GM19099 (cell line): ENCODE data around the gene SLC6A13.

ENCODE experiments used
- POLR2A ChIP-seq: IDR thresholded peaks from 3 replicates; pipeline ENCODE4 v1.6.1; 2011; ENCODE audit warnings: low read depth; ENCODE audit not compliant: insufficient read length; ENCODE audit errors: extremely low read depth

The SLC6A13 gene

DNA sequence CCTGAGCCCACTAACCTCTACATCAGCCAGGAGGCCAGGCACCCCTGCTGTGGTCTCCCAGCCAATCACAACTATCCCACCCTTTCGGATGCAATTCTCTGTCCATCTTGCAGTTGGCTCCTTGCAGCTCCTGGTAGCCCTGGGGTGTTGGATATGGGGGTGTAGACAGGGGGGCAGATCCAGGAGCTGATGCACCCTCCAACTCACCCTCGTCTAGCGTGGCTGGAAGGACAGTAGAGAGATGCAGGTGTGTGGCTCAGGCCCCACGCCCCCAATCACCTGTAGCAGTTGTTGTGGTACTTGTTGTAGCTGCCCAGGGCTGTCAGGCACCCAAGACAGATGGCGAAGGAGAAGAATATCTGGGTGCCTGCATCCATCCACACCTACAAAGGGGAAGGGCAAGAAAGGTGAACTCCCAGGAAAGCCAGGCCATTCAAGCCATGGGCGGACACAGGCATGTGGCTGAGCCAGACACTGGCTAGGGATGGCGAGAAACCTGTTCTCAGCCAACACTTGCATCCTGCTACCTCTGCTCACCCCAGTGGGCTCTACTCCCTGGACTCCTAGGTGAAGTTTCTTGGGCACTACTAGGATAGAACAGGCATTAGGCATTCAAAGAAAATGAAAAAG, 35.2 kb downstream of the SLC6A13 start:
- no peak for TF ChIP-seq POLR2A

DNA sequence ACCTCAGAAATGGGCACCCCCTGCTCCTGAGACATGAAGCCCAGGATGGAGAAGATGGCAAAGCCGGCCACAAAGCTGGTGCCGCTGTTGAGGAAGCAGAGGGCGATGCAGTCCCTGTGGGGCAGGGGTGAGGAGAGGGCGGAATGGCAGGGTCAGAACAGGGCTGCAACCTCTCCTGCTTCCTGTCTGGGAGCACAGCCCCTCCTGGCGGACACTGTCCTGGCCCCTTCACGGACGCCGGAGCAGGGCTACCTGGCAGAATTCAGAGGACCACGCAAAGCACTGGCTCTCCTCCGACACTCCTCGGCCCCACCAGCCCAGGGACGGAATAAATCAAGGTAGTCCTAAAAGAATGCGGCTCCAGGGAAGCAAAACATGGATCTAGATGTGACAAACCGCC, 36.2 kb downstream of the SLC6A13 start:
- TF ChIP-seq POLR2A: no peak

DNA sequence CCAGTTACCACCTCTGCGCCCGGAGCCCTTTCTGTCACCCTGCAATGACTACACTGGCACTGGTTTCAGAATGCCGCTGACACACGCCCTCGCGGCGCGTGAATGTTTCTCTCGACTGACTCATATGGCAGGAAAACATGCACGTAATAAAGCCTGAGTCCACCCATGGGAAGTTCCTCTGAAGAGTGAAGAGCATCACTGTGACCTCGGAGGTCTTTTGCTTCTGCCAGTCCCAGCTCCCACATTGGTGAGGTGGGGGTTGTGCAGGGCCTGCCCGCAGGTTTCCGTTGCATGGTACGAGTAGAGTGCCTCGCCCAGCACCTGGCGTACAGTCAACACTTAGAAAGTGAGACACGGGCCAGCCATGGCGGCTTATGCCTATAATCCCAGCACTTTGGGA, 37.6 kb downstream of the SLC6A13 start:
- no peak for TF ChIP-seq POLR2A

- no peak for TF ChIP-seq POLR2A
These were observed 38.3 kb downstream of the SLC6A13 start for GRCh38 chr12:224330-224729.

GRCh38 chr12:223841-224240, 38.8 kb downstream of the SLC6A13 start:
- no peak for TF ChIP-seq POLR2A

- TF ChIP-seq POLR2A: no peak
These were observed 40.9 kb downstream of the SLC6A13 start for GRCh38 chr12:221736-222135.

DNA sequence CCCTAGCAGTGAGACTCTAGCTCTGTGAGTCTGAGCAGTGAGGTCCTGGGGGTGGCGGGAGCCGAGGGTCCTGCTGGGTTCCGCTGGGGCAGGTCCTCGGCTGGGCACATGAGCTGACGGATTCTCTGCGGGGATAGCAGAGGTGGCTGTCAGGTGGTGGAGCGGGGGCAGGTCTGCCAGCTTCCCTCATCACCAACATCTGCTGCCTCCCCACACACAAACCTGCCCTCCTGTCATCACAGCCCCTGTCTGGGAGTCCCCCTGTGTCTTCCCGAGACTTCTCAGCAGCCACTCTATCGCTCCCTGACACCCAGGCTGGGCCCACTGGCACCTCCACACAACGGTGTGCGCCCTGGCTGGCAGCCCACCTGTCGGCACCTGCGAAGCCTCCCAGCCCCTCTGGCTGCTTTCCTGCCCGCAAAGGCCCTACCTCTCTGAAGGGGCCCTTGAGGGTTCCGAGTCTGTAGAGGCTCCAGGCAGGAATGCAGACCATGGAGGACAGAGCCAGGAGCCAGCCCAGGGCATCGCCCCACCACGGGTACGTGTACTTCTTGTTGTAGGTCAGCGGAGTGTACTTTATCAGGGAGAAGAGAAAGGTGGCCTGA, 41.6 kb downstream of the SLC6A13 start:
- no peak for TF ChIP-seq POLR2A

DNA sequence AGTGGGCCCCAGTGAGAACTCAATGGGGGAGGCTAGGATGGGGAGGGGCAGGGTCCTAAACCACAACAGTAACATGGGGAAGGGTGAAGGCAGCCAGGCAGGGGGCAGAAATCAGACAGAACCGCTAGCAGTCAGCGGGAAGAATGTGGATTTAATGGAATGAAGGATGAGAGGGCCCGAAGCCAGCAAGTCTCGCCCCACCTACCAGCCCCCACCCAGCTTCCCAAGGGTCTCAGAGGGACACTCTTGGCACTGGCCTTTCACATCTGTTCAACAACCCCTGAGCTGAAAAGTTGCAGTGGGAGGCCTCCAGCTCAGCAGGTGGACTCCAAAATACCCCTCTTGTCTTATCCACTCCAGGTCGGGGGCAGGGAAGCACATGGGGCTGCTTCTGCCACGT, 42.1 kb downstream of the SLC6A13 start:
- no peak for TF ChIP-seq POLR2A

DNA sequence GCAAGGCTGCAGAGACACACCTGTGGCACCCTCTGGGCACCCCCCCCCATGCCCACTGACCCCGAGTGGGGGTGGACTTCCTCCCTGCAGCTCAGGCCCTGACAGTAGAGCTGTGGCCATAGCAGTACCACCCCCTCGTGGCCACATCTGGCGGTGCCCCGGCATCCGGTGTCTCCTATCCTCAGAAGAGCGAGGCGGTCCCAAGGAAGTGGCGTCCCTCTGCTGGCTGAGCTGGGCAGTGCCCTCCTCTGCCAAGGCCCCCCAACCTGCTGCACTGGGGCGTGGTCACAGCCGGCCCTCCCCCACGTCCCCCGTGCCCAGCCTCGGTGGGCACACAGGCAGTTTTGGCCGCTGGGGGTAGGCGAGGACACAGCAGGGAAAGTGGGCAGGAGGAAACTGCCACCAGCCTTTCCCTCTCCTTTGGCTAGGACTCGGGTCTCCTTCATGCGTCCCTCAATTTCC, 42.7 kb downstream of the SLC6A13 start:
- no peak for TF ChIP-seq POLR2A

GRCh38 chr12:218728-219590, 43.7 kb downstream of the SLC6A13 start:
- TF ChIP-seq POLR2A: no peak

DNA sequence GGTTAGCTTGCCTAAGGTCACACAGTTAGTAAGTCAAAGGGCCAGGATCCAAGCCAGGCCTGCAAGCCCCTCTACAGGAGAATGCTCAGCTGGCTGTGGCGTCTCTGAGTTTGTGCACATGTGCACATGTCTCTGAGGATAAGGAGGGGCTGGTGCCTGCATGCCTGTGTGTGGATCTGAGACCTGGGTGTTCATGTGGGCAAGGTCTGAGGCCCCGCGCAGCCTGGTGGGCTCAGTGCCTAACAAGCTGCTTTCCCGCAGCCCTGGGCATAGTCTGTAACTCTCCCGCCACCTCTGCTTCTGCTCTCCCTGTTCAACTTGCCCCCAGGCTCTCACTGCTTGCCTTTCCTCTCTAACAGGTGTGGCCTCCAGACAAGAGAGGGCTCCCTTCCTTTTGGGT, 44.4 kb downstream of the SLC6A13 start:
- TF ChIP-seq POLR2A: no peak

- TF ChIP-seq POLR2A: no peak
These were observed 47.5 kb downstream of the SLC6A13 start for GRCh38 chr12:215116-215515.

DNA sequence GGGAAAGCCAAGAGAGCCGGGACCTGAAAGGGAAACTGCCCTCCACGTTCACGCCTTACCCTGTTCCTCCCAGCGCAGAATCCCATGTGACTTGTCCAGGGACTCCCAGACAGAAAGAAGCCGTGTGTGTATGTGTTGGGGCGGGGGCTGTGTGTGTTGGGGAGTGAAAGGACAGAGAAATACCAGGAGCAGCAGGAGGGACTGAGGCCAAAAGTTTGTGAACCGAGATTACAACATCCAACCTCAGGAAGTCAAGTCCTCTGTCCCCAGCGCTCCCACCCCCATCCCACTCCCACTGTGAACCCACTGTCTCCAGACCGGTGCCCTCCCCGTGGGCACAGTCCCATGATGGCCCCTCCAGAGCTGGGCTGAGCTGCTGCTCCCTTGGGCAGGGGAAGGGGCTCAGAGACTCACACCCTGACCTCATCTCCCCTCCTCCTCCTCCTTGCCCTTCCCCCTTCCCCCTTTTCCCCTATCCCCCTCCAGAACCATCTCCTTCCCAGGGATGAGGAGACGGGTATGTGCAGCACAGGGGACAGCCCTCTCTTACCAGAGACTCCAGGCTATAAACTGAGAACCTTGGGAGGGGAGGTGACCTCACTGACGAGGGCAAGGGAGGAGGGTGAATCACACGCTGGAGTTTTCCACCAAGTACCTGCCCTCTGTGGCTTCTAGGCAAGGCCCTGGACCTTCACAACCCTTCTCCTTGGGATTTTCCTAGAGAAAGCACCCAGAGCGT, 48.5 kb downstream of the SLC6A13 start, which contains the start of gene SLC6A12:
TSS of gene SLC6A12 (minus strand) at position 155 of the 739 bp plus-strand sequence. CDS start 4,171 bp downstream, outside the sequence.
- no peak for TF ChIP-seq POLR2A

GRCh38 chr12:213527-213932, 49.1 kb downstream of the SLC6A13 start:
- TF ChIP-seq POLR2A: no peak

- TF ChIP-seq POLR2A: no peak
These were observed 49.7 kb downstream of the SLC6A13 start for GRCh38 chr12:212715-213526.

DNA sequence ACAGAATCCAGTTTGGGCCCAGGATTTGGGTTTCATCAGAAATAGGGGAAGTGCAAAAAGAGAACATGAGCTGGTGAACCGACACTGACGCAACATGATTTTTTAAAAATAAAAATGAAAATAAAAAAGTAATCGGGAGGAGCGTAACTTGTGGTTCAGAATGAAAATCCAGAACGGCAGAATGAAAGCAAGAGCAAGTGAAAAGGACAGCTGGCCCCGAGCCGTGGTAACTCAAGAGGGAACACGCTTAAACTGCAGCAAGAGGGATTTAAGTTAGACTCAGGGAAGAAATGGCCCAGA, 50.3 kb downstream of the SLC6A13 start:
- no peak for TF ChIP-seq POLR2A
